HG03064 (cell line): ENCODE results near the gene HIC1.

Source experiments
- ATAC-seq: cut with Tn5 transposase; IDR thresholded peaks from one replicate; pipeline ENCODE4 v1.9.1; 2021; ENCODE audit warnings: low read depth; ENCODE audit not compliant: unreplicated experiment

Gene HIC1

GRCh38 chr17:2059547-2060384, 4.9 kb downstream of the HIC1 start:
- no peak for ATAC-seq

GRCh38 chr17:2060385-2060658, 5.4 kb downstream of the HIC1 start:
- ATAC-seq = no peak

GRCh38 chr17:2060681-2061440, 6.0 kb downstream of the HIC1 start:
- no peak for ATAC-seq

GRCh38 chr17:2061441-2061958, 6.6 kb downstream of the HIC1 start:
- no peak for ATAC-seq

GRCh38 chr17:2062571-2063183, 7.8 kb downstream of the HIC1 start:
- ATAC-seq = no peak

GRCh38 chr17:2063261-2064146, 8.6 kb downstream of the HIC1 start:
- ATAC-seq = no peak

- no peak for ATAC-seq
These were observed 9.2 kb downstream of the HIC1 start for GRCh38 chr17:2064147-2064489.

GRCh38 chr17:2064520-2064971, 9.6 kb downstream of the HIC1 start:
- no peak for ATAC-seq

- no peak for ATAC-seq
These were observed 10.3 kb downstream of the HIC1 start for GRCh38 chr17:2064980-2065785.

- ATAC-seq = no peak
These were observed 11.1 kb downstream of the HIC1 start for GRCh38 chr17:2065949-2066400.

- no peak for ATAC-seq
These were observed 12.2 kb downstream of the HIC1 start for GRCh38 chr17:2067048-2067561.

GRCh38 chr17:2067608-2068024, 12.7 kb downstream of the HIC1 start:
- no peak for ATAC-seq

- ATAC-seq = no peak
These were observed 13.2 kb downstream of the HIC1 start for GRCh38 chr17:2068031-2068518.

GRCh38 chr17:2068519-2069051, 13.7 kb downstream of the HIC1 start:
- ATAC-seq = no peak

- peak; percentile 70 for ATAC-seq
These were observed 15.5 kb downstream of the HIC1 start for GRCh38 chr17:2070241-2071023.

- no peak for ATAC-seq
These were observed 16.1 kb downstream of the HIC1 start for GRCh38 chr17:2071024-2071385.

GRCh38 chr17:2071455-2072281, 16.8 kb downstream of the HIC1 start:
- no peak for ATAC-seq
